A549 treated with Hydrocortisone at 1 μM for 4 hours (cell line): ENCODE data around the gene NOX3. TPM values are rescaled to one million over a fixed set of nuclear protein-coding genes. Genes with fewer than 3 reads are reported as not detected.

Experiments
- total RNA-seq: library from RNA; stranded (reverse); fragments of 200-300 nt; extraction: Qiagen RNA extraction; gene quantifications from 5 replicates; pipeline ENCODE4 v1.2.3, GENCODE V29; 2022

Gene NOX3, protein sequence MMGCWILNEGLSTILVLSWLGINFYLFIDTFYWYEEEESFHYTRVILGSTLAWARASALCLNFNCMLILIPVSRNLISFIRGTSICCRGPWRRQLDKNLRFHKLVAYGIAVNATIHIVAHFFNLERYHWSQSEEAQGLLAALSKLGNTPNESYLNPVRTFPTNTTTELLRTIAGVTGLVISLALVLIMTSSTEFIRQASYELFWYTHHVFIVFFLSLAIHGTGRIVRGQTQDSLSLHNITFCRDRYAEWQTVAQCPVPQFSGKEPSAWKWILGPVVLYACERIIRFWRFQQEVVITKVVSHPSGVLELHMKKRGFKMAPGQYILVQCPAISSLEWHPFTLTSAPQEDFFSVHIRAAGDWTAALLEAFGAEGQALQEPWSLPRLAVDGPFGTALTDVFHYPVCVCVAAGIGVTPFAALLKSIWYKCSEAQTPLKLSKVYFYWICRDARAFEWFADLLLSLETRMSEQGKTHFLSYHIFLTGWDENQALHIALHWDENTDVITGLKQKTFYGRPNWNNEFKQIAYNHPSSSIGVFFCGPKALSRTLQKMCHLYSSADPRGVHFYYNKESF
- not detected in 5 replicates for total RNA-seq

DNA sequence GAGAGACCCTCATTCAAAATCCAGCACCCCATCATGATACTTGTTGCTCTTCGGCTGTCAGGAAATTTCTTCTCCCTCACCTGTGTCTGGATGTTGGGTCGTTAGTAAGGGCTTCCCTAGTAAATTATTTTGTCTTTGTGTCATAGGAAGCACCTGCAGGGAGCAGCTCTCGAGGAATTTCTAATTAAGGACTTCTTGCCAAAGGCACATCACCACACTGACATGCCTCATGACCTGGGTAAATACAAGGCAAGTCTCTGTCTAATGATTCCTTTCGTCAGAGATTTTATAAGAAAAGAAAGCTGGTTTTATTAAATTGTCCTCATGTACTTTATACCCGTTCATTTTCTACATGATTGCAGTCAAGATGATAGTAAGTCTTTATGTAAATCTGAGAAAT lies at the start of gene NOX3:
Gene NOX3 (minus strand): TSS at position 74 of the 400 bp plus-strand sequence. CDS start 39 bp downstream, at position 35.

Other genes with a start within 250 kb of the NOX3 start
- not detected in 5 replicates for gene CLDN20, start 191.8 kb downstream of the NOX3 start, total RNA-seq
- 7.4 to 9.6 TPM (median 8.9 TPM) in 5 replicates for gene TFB1M, start 141.4 kb downstream of the NOX3 start, total RNA-seq